IMR-90 (cell line): ENCODE measurements around the gene NFIX. TPM values are rescaled to one million over a fixed set of nuclear protein-coding genes. Genes with fewer than 3 reads are reported as not detected.

Source experiments
- ATAC-seq: fragments of 200-7000 bp; cut with Tn5 transposase; 2 replicates; pipeline ENCODE4 v1.9.1; 2020; ENCODE audit warnings: low read depth, mild to moderate bottlenecking, moderate library complexity
- BruUV-seq: library from RNA; stranded (reverse); fragments of 400-500 nt; replicated peaks from 2 replicates; lab custom pipeline; 2021; lab: Mats Ljungman, UMichigan
- CTCF ChIA-PET: fragments of 300-600 bp; formaldehyde crosslinking; extraction: SDS; loops from one replicate; lab custom pipeline; 2021; ENCODE audit warnings: antibody characterized with exemption; lab: Yijun Ruan, JAX
- POLR2A ChIA-PET: fragments of 300-600 bp; sonication (Branson Sonifier 250); formaldehyde crosslinking; loops from one replicate; lab custom pipeline; 2022; ENCODE audit warnings: antibody characterized with exemption; ENCODE audit not compliant: unreplicated experiment; lab: Charles Lee
- DNase-seq: peaks from one replicate; pipeline ENCODE4 v3.0.0; 2013
- H2AFZ ChIP-seq: replicated peaks from 2 replicates; pipeline ENCODE3; 2013; ENCODE audit warnings: low read length, mild to moderate bottlenecking; ENCODE audit not compliant: poor library complexity
- H2AK5ac ChIP-seq: 2 replicates; pipeline ENCODE4 v1.6.1; 2013; ENCODE audit warnings: low read depth, low read length, inconsistent platforms
- H2AK9ac ChIP-seq: replicated peaks from 2 replicates; pipeline ENCODE3; 2013; ENCODE audit warnings: mild to moderate bottlenecking, low read depth, low read length, moderate library complexity; ENCODE audit not compliant: poor library complexity
- H2BK120ac ChIP-seq: 2 replicates; pipeline ENCODE4 v1.6.1; 2013; ENCODE audit warnings: low read depth, low read length, inconsistent platforms
- H2BK15ac ChIP-seq: 3 replicates; pipeline ENCODE4 v1.6.1; 2013; ENCODE audit warnings: low read depth, low read length, inconsistent platforms
- H2BK20ac ChIP-seq: 2 replicates; pipeline ENCODE4 v1.6.1; 2013; ENCODE audit warnings: low read depth, mild to moderate bottlenecking, inconsistent platforms, low read length, moderate library complexity
- H2BK5ac ChIP-seq: 2 replicates; pipeline ENCODE4 v1.6.1; 2013; ENCODE audit warnings: mild to moderate bottlenecking, low read depth, low read length, inconsistent platforms; ENCODE audit not compliant: poor library complexity, severe bottlenecking
- H3K14ac ChIP-seq: replicated peaks from 2 replicates; pipeline ENCODE4 v1.6.1; 2013; ENCODE audit warnings: low read depth, low read length, inconsistent platforms
- H3K18ac ChIP-seq: 2 replicates; pipeline ENCODE4 v1.6.1; 2013; ENCODE audit warnings: low read depth, low read length, control low read depth
- H3K23ac ChIP-seq: 2 replicates; pipeline ENCODE4 v1.6.1; 2013; ENCODE audit warnings: low read depth, low read length, inconsistent platforms
- H3K27ac ChIP-seq: 2 replicates; pipeline ENCODE4 v1.5.1; 2013; ENCODE audit warnings: mild to moderate bottlenecking, control low read depth, low read length; ENCODE audit not compliant: insufficient read depth
- H3K27me3 ChIP-seq: 2 replicates; pipeline ENCODE4 v1.6.1; 2013; ENCODE audit warnings: low read length; ENCODE audit not compliant: control insufficient read depth, insufficient read depth
- H3K36me3 ChIP-seq: 2 replicates; pipeline ENCODE4 v1.6.1; 2013; ENCODE audit warnings: low read length, mixed read lengths; ENCODE audit not compliant: control insufficient read depth, insufficient read depth
- H3K4ac ChIP-seq: 2 replicates; pipeline ENCODE4 v1.6.1; 2013; ENCODE audit warnings: low read depth, low read length, inconsistent platforms
- H3K4me1 ChIP-seq: 2 replicates; pipeline ENCODE4 v1.6.1; 2013; ENCODE audit warnings: low read length, mixed read lengths; ENCODE audit not compliant: control insufficient read depth, insufficient read depth
- H3K4me2 ChIP-seq: 2 replicates; pipeline ENCODE4 v1.6.1; 2013; ENCODE audit warnings: low read depth, mild to moderate bottlenecking, control low read depth, low read length, moderate library complexity
- H3K4me3 ChIP-seq: 2 replicates; pipeline ENCODE4 v1.5.1; 2013; ENCODE audit warnings: low read depth, mild to moderate bottlenecking, control low read depth, low read length, moderate library complexity; ENCODE audit not compliant: insufficient read depth
- H3K56ac ChIP-seq: 2 replicates; pipeline ENCODE4 v1.6.1; 2013; ENCODE audit warnings: low read length, inconsistent platforms; ENCODE audit not compliant: insufficient read depth; ENCODE audit errors: extremely low read depth
- H3K79me1 ChIP-seq, 2 experiments: 2 replicates each; pipeline ENCODE4 v1.6.1; 2013; ENCODE audit warnings: low read length in 2 of 2, inconsistent platforms in 1 of 2, low read depth in 1 of 2
- H3K9ac ChIP-seq: 2 replicates; pipeline ENCODE4 v1.6.1; 2013; ENCODE audit warnings: low read depth, low read length, control low read depth
- H3K9me1 ChIP-seq: 2 replicates; pipeline ENCODE4 v1.6.1; 2013; ENCODE audit warnings: low read length, inconsistent platforms; ENCODE audit not compliant: insufficient read depth
- H3K9me3 ChIP-seq: 2 replicates; pipeline ENCODE4 v1.6.1; 2013; ENCODE audit warnings: low read length; ENCODE audit not compliant: control insufficient read depth, insufficient read depth
- H4K20me1 ChIP-seq: 2 replicates; pipeline ENCODE4 v1.6.1; 2013; ENCODE audit warnings: low read length, inconsistent platforms; ENCODE audit not compliant: insufficient read depth
- H4K5ac ChIP-seq: 2 replicates; pipeline ENCODE4 v1.6.1; 2013; ENCODE audit warnings: mild to moderate bottlenecking, low read depth, low read length, control low read depth
- H4K8ac ChIP-seq, 2 experiments: 2 replicates each; pipeline ENCODE4 v1.6.1; 2013; ENCODE audit warnings: low read depth in 2 of 2, low read length in 2 of 2, control low read depth in 1 of 2, inconsistent platforms in 1 of 2
- H4K91ac ChIP-seq: 2 replicates; pipeline ENCODE4 v1.6.1; 2013; ENCODE audit warnings: low read depth, low read length, inconsistent platforms; ENCODE audit not compliant: insufficient read depth
- CEBPB ChIP-seq: IDR thresholded peaks from 2 replicates; pipeline ENCODE4 v1.6.1; 2012; ENCODE audit warnings: low read depth, low read length, improper control_type of control experiment
- MXI1 ChIP-seq: IDR thresholded peaks from 2 replicates; pipeline ENCODE4 v1.6.1; 2012; ENCODE audit warnings: low read depth, mild to moderate bottlenecking, low read length, moderate library complexity, borderline replicate concordance
- RCOR1 ChIP-seq: IDR thresholded peaks from 2 replicates; pipeline ENCODE4 v1.6.1; 2012; ENCODE audit warnings: mild to moderate bottlenecking, low read length, improper control_type of control experiment; ENCODE audit not compliant: insufficient replicate concordance
- WGBS, 2 experiments: methylation state at CpG; one replicate each; pipeline versions ENCODE4 v1.1.5 to v1.1.7; 2013; ENCODE audit warnings: missing lambda C conversion rate in 2 of 2; ENCODE audit not compliant: insufficient read length in 1 of 2; ENCODE audit errors: extremely low coverage in 2 of 2; 5-methylcytosine and 5-hydroxymethylcytosine counted together
- dilution Hi-C: fragments of 300-500 bp; cut with HindIII; formaldehyde crosslinking; loops from one replicate; pipeline ENCODE4 v1.14.3; 2018; ENCODE audit warnings: low sequenced_read_pairs; ENCODE audit not compliant: unreplicated experiment
- in situ Hi-C: fragments of 300-500 bp; cut with MboI; formaldehyde crosslinking; loops from 3 replicates; pipeline ENCODE4 v1.14.3; 2019; ENCODE audit warnings: low sequenced_read_pairs, inconsistent platforms, mixed read lengths
- intact Hi-C: fragments of 100-400 bp; cut with micrococcal nuclease; formaldehyde crosslinking; loops from 2 replicates; pipeline ENCODE4 v1.10.0; 2022
- polyA plus RNA-seq, 3 experiments: library from polyadenylated mRNA; depleted of rRNA; stranded (reverse); fragments of >200 nt; gene quantifications; 2 replicates each; pipeline ENCODE4 v1.2.3, GENCODE V29; 2012; ENCODE audit warnings: low replicate concordance in 1 of 3
- total RNA-seq: library from RNA; depleted of rRNA; stranded (reverse); fragments of >200 nt; gene quantifications from 2 replicates; pipeline ENCODE4 v1.2.3, GENCODE V29; 2012

NFIX gene
- total and polyA plus RNA-seq, 2 of the 4 experiments (the other 2 are of a cell fraction), result 10.2 to 47.7 TPM

DNA sequence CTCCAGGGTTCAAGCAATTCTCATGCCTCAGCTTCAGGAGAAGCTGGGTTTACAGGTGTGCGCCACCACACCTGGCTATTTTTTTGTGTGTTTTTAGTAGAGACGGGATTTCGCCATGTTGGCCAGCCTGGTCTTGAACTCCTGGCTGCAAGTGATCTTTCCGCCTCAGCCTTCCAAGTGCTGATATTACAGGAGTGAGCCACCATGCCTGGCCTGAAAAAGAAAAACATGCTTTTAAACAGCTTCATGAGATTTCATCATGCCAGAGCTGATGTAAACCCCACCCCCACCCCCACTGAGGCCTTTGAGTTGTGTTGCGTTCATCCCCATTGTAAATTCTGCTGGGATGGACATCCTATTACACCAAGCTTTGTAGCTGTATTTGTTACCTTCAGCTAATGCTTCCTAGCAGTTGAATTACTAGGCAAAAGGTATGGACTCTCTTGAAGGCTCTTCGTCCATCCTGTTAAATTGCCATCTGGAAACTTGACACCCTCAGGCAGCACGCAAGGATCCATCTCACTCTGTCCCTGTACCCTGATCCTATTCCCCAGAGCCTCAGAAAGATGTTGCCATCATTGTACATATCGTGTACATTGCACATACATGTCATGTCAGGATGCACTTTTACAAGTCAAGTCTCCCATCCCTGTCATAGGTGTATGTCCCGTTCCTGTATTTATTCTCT, 47.3 kb downstream of the NFIX start:
- peaks cover 27% of the 10 kb centered on the region for H3K36me3 ChIP-seq
- ATAC-seq, result no peak

More for the DNA sequence above, 47.3 kb downstream of the NFIX start:
- peaks cover 44% of the 10 kb centered on the region for H3K4me1 ChIP-seq
- H3K4ac ChIP-seq, result peak overlapping the region; percentile 38; the same call in 1 of the 2 replicates
- peak overlapping the region; percentile 65; the same call in 2 of the 3 replicates for H2BK15ac ChIP-seq
- no peaks in the 10 kb centered on the region for H3K9me3 ChIP-seq
- no peak overlapping the region for H2BK5ac ChIP-seq
- dilution Hi-C loops (no loop called here), intact Hi-C loops (no loop called here), in situ Hi-C loops (no loop called here)
- H3K9me1 ChIP-seq, result peaks cover 53% of the 10 kb centered on the region
- peaks cover 68 to 91% of the 10 kb centered on the region in 2 experiments for H3K79me1 ChIP-seq
- peak overlapping the region; percentile 59; the same call in 1 of the 2 replicates for H2AK5ac ChIP-seq
- H3K56ac ChIP-seq, result no peak overlapping the region
- no peak overlapping the region for H3K4me2 ChIP-seq
- WGBS, 2 experiments, result 83% methylated on average over 6 of the region's 9 CpGs; no CpG with 5 or more reads in 1 of the 2 experiments
- no peak overlapping the region; the same call in 1 of the 2 replicates for H2BK120ac ChIP-seq
- TF ChIP-seq RCOR1 (no peak), MXI1 (no peak), CEBPB (peak; percentile 52; the same call in 1 of the 2 replicates)
- no peak overlapping the region for H3K4me3 ChIP-seq
- no peak overlapping the region for H3K27ac ChIP-seq
- H4K8ac ChIP-seq, result peak overlapping the region in 1 of 2 experiments; percentile 35; a peak in 2 of 4 replicates
- no peak overlapping the region for H2BK20ac ChIP-seq
- H3K14ac ChIP-seq, result 0 out of 2 replicates have a peak overlapping the region, but pooled peaks have one; percentile 49
- no TSS peak for BruUV-seq
- POLR2A ChIA-PET, result no interaction called here
- H2AK9ac ChIP-seq, result peak overlapping the region; percentile 22
- no peak overlapping the region for H3K9ac ChIP-seq
- peak overlapping the region; percentile 9; the same call in 1 of the 2 replicates for H3K23ac ChIP-seq
- peak overlapping the region; percentile 58; the same call in 1 of the 2 replicates for H4K91ac ChIP-seq
- peaks cover 17% of the 10 kb centered on the region for H4K20me1 ChIP-seq
- peak; percentile 59 for DNase-seq
- H3K18ac ChIP-seq, result peak overlapping the region; percentile 4; the same call in 1 of the 2 replicates
- no peaks in the 10 kb centered on the region for H3K27me3 ChIP-seq
- no peak overlapping the region for H2AFZ ChIP-seq
- CTCF ChIA-PET, result interaction anchor here (0.7 to 1.3 kb wide), 3 partner anchors 9 to 77 kb away, joined by 4 to 16 read pairs (median 5); no protein-coding TSS in a partner anchor
- no peak overlapping the region for H4K5ac ChIP-seq
